Type B pancreatic cell (in vitro differentiated cells): ENCODE results near the gene ATP8B4. TPM values are rescaled to one million over a fixed set of nuclear protein-coding genes. Genes with fewer than 3 reads are reported as not detected.

Experiments
- DNase-seq: peaks from one replicate; pipeline ENCODE4 v3.0.0; 2021; ENCODE audit warnings: mixed read lengths; ENCODE audit not compliant: unreplicated experiment; ENCODE audit errors: extremely low spot score
- H3K27ac Mint-ChIP-seq: 2 replicates; pipeline ENCODE4 v1.8.0; 2021; ENCODE audit warnings: mild to moderate bottlenecking, mixed read lengths
- H3K27me3 Mint-ChIP-seq: 2 replicates; pipeline ENCODE4 v1.8.0; 2021; ENCODE audit warnings: mixed read lengths
- H3K36me3 Mint-ChIP-seq: 2 replicates; pipeline ENCODE4 v1.8.0; 2021; ENCODE audit warnings: mixed read lengths
- H3K4me1 Mint-ChIP-seq: one replicate; pipeline ENCODE4 v1.8.0; 2021; ENCODE audit warnings: mixed read lengths; ENCODE audit not compliant: unreplicated experiment
- H3K4me3 Mint-ChIP-seq: 2 replicates; pipeline ENCODE4 v1.8.0; 2021; ENCODE audit warnings: mild to moderate bottlenecking, mixed read lengths
- H3K9me3 Mint-ChIP-seq: 2 replicates; pipeline ENCODE4 v1.8.0; 2021; ENCODE audit warnings: mixed read lengths
- total RNA-seq: library from RNA; stranded (reverse); gene quantifications from 2 replicates; pipeline ENCODE4 v1.2.1, GENCODE V29; 2021; ENCODE audit warnings: low replicate concordance
- TF ChIP-seq, protein P1 (sequence below): fragments of 200-600 bp; sonication (generic); conservative IDR thresholded peaks from 2 replicates; pipeline ENCODE4 v1.5.0; 2021; ENCODE audit warnings: antibody characterized with exemption, mild to moderate bottlenecking

The ATP8B4 gene
- total RNA-seq, 1 donor from 2014 or later, result 2.2 TPM

DNA sequence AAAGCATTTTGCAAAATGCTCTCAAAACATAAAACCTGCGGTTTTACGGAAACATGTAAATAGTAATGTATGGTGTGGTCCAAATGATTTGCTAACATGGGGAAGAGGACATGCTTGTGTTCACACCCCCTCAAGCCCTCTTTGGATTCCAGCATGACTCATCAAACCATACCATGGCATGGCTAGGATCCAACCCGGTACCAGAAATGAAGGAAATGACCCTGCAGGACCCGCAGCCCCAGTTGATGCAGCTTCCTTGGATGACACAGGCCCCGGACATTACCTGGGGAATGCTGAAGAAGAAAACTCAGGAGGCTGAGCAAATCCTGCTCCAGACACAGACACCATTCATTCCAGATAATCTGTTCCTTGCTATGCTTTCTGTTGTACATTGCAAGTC, 275.3 kb downstream of the ATP8B4 start:
- H3K4me1 Mint-ChIP-seq, result no peaks in the 10 kb centered on the region
- TF ChIP-seq, protein P1, sequence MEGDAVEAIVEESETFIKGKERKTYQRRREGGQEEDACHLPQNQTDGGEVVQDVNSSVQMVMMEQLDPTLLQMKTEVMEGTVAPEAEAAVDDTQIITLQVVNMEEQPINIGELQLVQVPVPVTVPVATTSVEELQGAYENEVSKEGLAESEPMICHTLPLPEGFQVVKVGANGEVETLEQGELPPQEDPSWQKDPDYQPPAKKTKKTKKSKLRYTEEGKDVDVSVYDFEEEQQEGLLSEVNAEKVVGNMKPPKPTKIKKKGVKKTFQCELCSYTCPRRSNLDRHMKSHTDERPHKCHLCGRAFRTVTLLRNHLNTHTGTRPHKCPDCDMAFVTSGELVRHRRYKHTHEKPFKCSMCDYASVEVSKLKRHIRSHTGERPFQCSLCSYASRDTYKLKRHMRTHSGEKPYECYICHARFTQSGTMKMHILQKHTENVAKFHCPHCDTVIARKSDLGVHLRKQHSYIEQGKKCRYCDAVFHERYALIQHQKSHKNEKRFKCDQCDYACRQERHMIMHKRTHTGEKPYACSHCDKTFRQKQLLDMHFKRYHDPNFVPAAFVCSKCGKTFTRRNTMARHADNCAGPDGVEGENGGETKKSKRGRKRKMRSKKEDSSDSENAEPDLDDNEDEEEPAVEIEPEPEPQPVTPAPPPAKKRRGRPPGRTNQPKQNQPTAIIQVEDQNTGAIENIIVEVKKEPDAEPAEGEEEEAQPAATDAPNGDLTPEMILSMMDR, result no peak
- peaks cover 5% of the 10 kb centered on the region for H3K9me3 Mint-ChIP-seq
- no peaks in the 10 kb centered on the region for H3K27me3 Mint-ChIP-seq
- no peaks in the 10 kb centered on the region for H3K36me3 Mint-ChIP-seq
- H3K27ac Mint-ChIP-seq, result no peak overlapping the region
- no peak overlapping the region for H3K4me3 Mint-ChIP-seq
- DNase-seq, result no peak

DNA sequence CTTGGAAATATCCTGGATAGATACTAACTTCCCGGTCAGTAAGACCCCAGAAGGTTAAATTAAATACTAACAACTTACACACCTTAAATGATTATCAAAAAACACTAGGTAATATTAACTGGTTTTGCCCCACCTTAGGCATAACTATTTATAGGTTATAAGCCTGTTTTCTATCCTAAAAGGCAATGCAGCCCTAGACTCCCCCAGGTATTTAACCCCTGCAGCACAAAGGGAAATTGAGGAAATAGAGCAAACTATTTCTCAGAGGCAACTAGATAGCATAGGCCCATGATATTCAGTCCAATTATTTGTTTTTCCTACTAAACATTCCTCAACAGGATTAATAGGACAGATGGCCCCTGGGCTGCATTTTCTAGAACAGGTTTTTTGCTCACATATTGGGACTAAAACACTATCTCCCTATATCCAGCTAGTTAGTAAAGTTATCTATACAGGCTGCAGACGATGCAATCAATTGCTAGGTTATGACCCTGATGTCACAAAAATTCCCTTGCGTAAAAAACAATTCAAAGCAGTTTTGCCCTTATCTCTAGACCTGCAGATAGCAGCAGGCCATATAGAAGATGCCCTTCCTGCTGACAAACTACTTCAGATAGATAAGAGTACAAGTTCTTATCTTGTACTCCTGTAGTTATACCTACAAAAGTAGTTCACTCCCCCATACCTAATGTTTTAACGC, 276.9 kb downstream of the ATP8B4 start:
- no peaks in the 10 kb centered on the region for H3K27me3 Mint-ChIP-seq
- H3K4me1 Mint-ChIP-seq, result no peaks in the 10 kb centered on the region
- no peak overlapping the region for H3K4me3 Mint-ChIP-seq
- H3K9me3 Mint-ChIP-seq, result peaks cover 5% of the 10 kb centered on the region
- no peak overlapping the region for H3K27ac Mint-ChIP-seq
- no peak for DNase-seq
- TF ChIP-seq, protein P1, result no peak
- H3K36me3 Mint-ChIP-seq, result peaks cover 4% of the 10 kb centered on the region

- Mint-ChIP-seq H3K27me3 (no peaks in the 10 kb centered on the region), H3K4me3 (no peak overlapping the region), H3K27ac (no peak overlapping the region), H3K36me3 (peaks cover 6% of the 10 kb centered on the region), H3K9me3 (peaks cover 13% of the 10 kb centered on the region), H3K4me1 (peaks cover 22% of the 10 kb centered on the region)
- DNase-seq, result no peak
- TF ChIP-seq, protein P1, result peak; percentile 44
Measured at GRCh38 chr15:49832511-49832910, 286.5 kb downstream of the ATP8B4 start.

- H3K27me3 Mint-ChIP-seq, result no peaks in the 10 kb centered on the region
- H3K27ac Mint-ChIP-seq, result no peak overlapping the region
- H3K36me3 Mint-ChIP-seq, result peaks cover 6% of the 10 kb centered on the region
- peaks cover 16% of the 10 kb centered on the region for H3K9me3 Mint-ChIP-seq
- H3K4me1 Mint-ChIP-seq, result peaks cover 31% of the 10 kb centered on the region
- TF ChIP-seq, protein P1, result no peak
- DNase-seq, result no peak
- H3K4me3 Mint-ChIP-seq, result no peak overlapping the region
Measured at GRCh38 chr15:49831206-49831965, 287.6 kb downstream of the ATP8B4 start.

DNA sequence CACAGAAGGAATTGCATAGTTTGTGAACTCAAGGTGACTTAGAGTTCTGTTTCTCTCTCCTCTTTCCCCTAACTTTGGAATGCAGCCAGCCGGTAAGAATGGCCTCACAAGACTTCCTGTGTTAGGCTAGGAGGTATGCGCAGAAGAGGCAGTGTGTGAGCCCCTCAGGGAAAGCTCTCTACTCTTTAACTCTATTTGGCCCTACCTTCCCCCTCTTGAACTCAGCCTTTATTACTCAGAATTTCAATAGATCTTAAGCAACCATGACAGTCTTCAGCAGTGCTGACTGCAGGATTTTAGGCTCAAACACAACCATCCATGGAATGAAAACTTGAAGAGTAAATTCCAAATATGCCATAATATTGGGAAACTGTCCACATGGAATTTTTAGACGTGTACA, 288.6 kb downstream of the ATP8B4 start:
- H3K27me3 Mint-ChIP-seq, result no peaks in the 10 kb centered on the region
- H3K27ac Mint-ChIP-seq, result peak overlapping the region; percentile 40
- H3K4me3 Mint-ChIP-seq, result peak overlapping the region; percentile 5
- peaks cover 11% of the 10 kb centered on the region for H3K9me3 Mint-ChIP-seq
- peaks cover 6% of the 10 kb centered on the region for H3K36me3 Mint-ChIP-seq
- H3K4me1 Mint-ChIP-seq, result peaks cover 32% of the 10 kb centered on the region
- TF ChIP-seq, protein P1, result no peak
- DNase-seq, result no peak
